Fibroblast of the aortic adventitia (primary cell): ENCODE data around the gene CCNT2. TPM values are rescaled to one million over a fixed set of nuclear protein-coding genes. Genes with fewer than 3 reads are reported as not detected.

ENCODE experiments used
- DNase-seq: peaks from one replicate; pipeline ENCODE4 v3.0.0-alpha.2; 2010; ENCODE audit warnings: low read depth
- H3K4me3 ChIP-seq: 2 replicates; pipeline ENCODE4 v1.5.1; 2011; ENCODE audit warnings: low read depth, mild to moderate bottlenecking, control low read depth, low read length, moderate library complexity
- total RNA-seq: library from RNA; depleted of rRNA; stranded (reverse); fragments of >200 nt; gene quantifications from 2 replicates; pipeline ENCODE4 v1.2.3, GENCODE V29; 2012; ENCODE audit warnings: low replicate concordance
- TF ChIP-seq, protein P1 (sequence below): IDR thresholded peaks from 2 replicates; pipeline ENCODE4 v1.5.1; 2011; ENCODE audit warnings: mild to moderate bottlenecking, low read length, control low read depth, inconsistent platforms; ENCODE audit not compliant: insufficient read depth

The CCNT2 gene
- total RNA-seq, 1 donor, result 25.8 TPM

GRCh38 chr2:134934150-134934549 lies 15.5 kb downstream of the CCNT2 start:
- TF ChIP-seq, protein P1, sequence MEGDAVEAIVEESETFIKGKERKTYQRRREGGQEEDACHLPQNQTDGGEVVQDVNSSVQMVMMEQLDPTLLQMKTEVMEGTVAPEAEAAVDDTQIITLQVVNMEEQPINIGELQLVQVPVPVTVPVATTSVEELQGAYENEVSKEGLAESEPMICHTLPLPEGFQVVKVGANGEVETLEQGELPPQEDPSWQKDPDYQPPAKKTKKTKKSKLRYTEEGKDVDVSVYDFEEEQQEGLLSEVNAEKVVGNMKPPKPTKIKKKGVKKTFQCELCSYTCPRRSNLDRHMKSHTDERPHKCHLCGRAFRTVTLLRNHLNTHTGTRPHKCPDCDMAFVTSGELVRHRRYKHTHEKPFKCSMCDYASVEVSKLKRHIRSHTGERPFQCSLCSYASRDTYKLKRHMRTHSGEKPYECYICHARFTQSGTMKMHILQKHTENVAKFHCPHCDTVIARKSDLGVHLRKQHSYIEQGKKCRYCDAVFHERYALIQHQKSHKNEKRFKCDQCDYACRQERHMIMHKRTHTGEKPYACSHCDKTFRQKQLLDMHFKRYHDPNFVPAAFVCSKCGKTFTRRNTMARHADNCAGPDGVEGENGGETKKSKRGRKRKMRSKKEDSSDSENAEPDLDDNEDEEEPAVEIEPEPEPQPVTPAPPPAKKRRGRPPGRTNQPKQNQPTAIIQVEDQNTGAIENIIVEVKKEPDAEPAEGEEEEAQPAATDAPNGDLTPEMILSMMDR, result no peak
- H3K4me3 ChIP-seq, result no peak overlapping the region
- no peak for DNase-seq

DNA sequence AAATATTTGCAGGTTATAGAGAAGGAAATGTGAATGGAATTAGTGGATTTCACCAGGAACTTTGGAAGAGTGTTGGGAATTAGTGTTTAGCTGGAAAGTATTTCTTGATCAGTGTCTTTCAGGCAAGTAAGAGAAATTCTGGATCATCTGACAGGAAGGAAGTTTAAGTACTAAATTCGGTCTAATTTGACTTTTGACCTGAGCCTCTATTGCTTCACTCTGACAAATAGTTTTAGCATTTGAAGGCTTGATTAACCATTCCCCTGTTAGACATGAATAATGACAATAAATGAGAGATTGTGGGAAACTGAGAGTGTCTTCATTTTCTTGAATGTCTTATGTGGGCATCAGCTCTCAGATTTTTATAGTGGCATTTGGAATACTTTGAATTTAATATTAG lies 16.0 kb downstream of the CCNT2 start:
- no peak overlapping the region for H3K4me3 ChIP-seq
- no peak for DNase-seq
- TF ChIP-seq, protein P1, result no peak

GRCh38 chr2:134936691-134937090 lies 18.1 kb downstream of the CCNT2 start:
- TF ChIP-seq, protein P1, result no peak
- H3K4me3 ChIP-seq, result no peak overlapping the region
- no peak for DNase-seq

GRCh38 chr2:134943540-134943939 lies 24.9 kb downstream of the CCNT2 start:
- H3K4me3 ChIP-seq, result no peak overlapping the region
- no peak for DNase-seq
- TF ChIP-seq, protein P1, result no peak

- no peak overlapping the region for H3K4me3 ChIP-seq
- no peak for DNase-seq
- TF ChIP-seq, protein P1, result no peak
Measured at GRCh38 chr2:134944975-134945374, 26.4 kb downstream of the CCNT2 start.

GRCh38 chr2:134946073-134946472 lies 27.5 kb downstream of the CCNT2 start:
- no peak for DNase-seq
- H3K4me3 ChIP-seq, result no peak overlapping the region
- TF ChIP-seq, protein P1, result no peak

- TF ChIP-seq, protein P1, result no peak
- no peak overlapping the region for H3K4me3 ChIP-seq
- DNase-seq, result no peak
Measured at GRCh38 chr2:134949981-134950708, 31.5 kb downstream of the CCNT2 start.
